ENCODE data around the gene CREBRF.
"Not testable (repeated sequence)": the region's sequence is repeated elsewhere in the genome, so short reads cannot be mapped to it uniquely, and the experiment has no call there.

- not testable (repeated sequence) for TF ChIP-seq CTCF, POLR2A (IDR thresholded peaks at IDR 0.05)
Measured at GRCh38 chr5:173017087-173017486, 39.1 kb upstream of the CREBRF start.

Data from right lobe of liver (tissue), 4 donors.